Measurements from ENCODE around the gene PDCD1LG2.
"Not testable (repeated sequence)": the region's sequence is repeated elsewhere in the genome, so short reads cannot be mapped to it uniquely, and the experiment has no call there.

The PDCD1LG2 gene

GRCh38 chr9:5569891-5570290, 59.6 kb downstream of the PDCD1LG2 start:
- no peak for DNase-seq

DNA sequence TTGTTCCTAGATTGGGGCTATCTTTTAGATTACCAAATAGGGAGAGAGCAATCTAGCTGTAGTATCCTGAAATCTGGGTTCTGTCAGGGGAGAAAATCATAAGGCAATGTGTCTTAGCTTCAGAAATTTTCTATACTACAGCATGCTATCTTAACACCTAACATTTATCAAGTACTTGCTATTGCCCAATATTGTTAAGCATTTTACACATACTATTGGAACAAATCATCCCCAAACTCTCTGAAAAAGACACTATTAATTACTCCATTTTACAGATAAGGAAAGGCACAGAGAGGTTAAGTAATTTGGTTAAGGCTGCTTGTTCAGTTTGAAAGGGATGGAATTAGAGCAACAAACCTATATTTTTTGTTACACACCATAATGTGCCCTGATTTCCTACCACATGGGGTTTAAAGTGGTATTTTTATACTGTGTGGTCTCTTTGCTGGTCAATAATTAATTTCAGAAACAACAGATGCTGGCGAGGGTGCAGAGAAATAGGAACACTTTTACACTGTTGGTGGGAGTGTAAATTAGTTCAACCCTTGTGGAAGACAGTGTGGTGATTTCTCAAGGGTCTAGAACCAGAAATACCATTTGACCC, 61.4 kb downstream of the PDCD1LG2 start:
- DNase-seq = no peak

GRCh38 chr9:5574097-5574496, 63.8 kb downstream of the PDCD1LG2 start:
- no peak for DNase-seq

DNA sequence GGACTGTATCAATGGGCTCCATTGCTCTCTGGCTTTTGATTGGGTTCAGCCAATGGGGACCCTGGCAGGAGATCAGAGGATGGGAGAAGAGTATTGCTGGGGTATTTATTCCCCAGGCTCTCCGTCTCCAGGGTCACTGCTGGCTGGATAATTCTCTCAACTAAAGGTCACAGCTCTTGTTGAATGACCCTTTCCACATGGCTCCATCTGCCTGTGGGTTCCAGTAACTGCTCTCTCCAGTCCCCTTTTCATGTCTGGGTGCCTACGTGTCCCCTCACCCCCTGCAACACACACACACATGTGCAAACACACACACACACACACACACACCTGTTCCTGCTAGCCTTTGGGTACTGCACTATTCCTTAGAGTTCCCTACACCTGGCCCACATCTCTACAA, 64.7 kb downstream of the PDCD1LG2 start:
- DNase-seq = no peak

DNA sequence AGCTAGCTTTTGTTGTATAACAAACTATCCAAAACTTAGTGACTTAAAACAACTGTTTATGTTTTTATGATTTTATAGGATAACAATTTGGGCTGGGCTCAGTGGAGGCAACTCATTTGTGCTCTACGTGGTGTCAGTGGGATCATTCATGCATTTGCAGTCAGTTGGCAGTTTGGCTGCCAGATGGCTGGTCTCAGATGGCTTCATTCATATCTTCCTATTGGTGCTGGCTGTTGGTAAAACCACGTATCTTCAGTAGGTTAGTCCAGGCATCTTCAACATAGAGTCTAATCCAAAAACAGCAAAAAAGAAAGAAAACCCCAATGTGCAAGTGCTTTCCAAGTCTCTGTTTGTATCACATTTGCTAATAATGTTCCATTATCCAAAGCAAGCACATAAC, 66.9 kb downstream of the PDCD1LG2 start:
- no peak for DNase-seq

GRCh38 chr9:5578018-5578697, 67.8 kb downstream of the PDCD1LG2 start:
- no peak for DNase-seq

GRCh38 chr9:5578698-5579085, 68.4 kb downstream of the PDCD1LG2 start:
- no peak for DNase-seq

GRCh38 chr9:5579881-5580280, 69.5 kb downstream of the PDCD1LG2 start:
- DNase-seq = no peak

- DNase-seq = no peak
These were observed 70.3 kb downstream of the PDCD1LG2 start for GRCh38 chr9:5580650-5581049.

DNA sequence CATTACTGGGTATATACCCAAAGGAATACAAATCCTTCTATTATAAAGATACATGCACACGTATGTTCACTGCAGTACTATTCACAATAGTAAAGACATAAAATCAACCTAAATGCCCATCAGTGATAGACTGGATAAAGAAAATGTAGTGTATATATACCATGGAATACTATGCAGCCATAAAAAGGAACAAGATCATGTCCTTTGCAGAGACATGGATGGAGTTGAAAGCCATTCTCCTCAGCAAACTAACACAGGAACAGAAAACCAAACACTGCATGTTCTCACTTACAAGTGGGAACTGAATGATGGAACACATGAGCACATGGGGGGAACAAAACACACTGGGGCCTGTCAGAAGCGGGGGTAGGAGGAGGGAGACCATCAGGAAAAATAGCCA, 71.4 kb downstream of the PDCD1LG2 start:
- DNase-seq = not testable (repeated sequence)

DNA sequence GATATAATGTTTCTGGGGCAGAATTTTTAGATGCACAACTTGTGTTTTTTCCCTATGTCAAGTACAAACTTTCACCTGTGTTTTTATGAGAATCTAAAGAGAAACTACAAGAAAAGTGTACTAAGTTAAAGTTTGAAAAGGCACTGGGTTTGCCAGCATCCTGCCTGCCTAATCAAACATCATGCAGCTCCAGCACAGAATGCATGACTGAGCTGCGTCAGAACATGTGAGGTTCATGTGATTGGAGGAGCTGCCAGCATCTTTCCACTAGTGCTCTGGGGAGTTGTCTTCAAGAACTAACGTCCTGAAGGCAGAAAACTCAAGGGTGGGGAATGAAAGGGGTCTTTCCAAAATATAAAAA, 72.5 kb downstream of the PDCD1LG2 start:
- DNase-seq = peak; percentile 67

DNA sequence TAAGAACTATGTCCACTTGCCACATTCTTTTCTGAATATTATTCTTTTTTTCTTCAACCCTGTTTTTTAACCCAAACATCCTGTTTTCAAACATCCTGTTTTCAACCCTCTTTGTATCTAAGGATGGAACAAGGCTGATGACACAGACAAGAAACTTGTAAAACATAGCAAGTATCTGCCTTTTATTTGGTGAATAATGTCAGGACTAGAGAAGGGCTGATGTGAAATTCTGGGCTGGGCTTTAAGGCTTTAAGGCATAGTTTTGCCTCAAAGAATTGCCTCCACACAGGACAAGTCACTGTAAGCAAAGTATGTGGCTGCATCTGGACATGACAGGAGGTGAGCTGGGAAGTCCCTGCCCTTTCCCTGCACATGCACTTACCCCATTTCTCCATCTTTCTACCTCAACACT, 76.1 kb downstream of the PDCD1LG2 start:
- no peak for DNase-seq

GRCh38 chr9:5587024-5587423, 76.7 kb downstream of the PDCD1LG2 start:
- DNase-seq = peak; percentile 69

GRCh38 chr9:5592231-5592630, 81.9 kb downstream of the PDCD1LG2 start:
- no peak for DNase-seq

DNA sequence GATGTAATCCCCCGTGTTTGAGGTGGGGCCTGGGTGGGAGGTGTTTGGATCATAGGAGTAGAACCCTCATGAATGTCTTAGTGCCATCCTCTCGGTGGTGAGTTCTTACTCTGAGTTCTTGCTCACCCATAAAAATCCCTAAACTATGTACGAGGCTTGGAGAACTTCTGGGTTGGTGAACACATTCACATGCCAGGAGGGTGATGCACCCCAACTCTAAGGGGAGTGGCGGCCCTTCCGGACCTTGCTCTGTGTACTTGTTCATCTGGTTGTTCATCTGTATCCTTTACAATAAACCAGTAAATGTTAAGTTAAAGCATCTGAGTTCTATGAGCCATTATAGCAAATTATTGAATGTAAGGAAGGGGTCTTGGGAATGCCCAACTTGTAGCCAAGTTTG, 82.6 kb downstream of the PDCD1LG2 start:
- DNase-seq = no peak

DNA sequence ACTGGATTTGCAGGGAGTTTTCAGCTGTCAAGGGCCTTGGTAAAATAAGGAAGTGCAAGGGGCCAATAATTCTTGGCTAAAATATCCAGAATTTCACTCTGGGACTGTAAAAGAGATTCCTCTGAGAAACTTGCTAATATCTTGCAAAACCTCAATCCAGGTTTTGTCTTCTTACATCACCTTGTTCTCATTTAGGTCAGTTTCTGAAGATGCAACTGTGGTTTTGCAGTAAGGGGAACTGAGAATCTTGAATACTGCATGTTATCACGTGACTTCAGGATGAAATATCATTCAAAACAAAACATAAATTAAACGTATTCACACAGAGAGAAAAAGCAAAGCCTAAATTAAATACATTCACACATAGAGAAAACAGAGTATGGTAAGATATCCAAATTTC, 83.6 kb downstream of the PDCD1LG2 start:
- DNase-seq = no peak

DNA sequence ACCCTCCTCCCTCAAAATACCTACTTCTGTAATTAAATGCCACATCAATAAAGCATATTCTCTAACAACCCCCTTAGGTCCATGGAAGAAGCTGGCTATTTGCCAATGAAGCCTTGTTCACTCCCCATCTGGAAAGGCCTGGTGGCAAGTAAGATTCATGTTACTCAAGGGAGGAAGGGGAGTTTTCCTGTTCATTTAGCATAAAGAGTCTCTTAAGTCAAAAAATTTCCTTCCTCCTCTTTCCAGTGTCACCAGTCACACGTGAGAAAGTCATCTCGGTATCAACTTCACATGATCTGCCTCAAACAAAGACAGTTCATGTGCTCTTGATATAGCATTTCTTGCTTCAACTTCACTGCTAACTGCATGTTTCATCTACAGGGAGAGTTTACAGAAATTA, 85.8 kb downstream of the PDCD1LG2 start:
- DNase-seq = no peak

DNA sequence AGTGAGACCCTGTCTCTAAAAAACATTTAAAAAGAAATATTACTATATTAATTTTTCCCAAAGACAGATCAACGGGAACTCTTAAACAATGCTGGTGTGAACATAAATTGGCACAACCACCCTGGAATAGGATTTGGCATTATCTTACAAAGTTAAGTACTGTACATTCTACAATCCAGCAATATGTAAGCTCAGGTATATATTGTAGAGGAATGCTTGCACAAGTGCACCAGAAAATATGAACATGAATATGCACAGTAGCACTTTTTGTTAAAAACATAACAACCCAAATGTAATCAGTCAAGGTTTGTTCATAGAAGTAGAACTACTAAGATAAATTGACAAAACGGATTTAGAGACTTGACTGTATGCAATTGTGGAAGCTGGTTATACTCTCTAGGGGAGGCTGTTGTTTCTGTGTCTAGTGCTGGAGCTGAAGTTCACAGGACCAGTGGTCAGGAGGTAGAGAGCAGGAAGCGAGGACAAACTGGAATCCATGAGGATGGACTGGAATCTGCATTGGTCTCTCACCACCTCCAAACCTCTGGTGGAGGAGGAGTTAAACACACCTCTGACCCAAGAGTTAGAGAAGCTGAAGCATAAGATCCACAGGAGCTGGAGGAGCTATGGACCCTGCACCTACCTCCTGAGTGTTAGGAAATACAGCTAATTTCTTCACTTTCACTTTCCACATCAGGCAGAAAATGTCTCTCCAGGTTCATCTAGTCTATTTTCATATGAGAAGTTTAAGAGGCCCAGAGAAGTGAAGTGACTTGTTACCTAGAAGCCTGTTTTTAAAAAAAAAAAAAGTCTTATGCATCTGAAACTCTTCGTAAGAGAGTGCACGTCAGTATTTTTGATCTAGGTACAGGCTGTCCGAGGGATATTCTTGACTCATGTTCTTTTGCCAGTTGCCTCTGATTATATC, 98.2 kb downstream of the PDCD1LG2 start:
- no peak for DNase-seq

- no peak for DNase-seq
These were observed 98.9 kb downstream of the PDCD1LG2 start for GRCh38 chr9:5609226-5609596.

DNA sequence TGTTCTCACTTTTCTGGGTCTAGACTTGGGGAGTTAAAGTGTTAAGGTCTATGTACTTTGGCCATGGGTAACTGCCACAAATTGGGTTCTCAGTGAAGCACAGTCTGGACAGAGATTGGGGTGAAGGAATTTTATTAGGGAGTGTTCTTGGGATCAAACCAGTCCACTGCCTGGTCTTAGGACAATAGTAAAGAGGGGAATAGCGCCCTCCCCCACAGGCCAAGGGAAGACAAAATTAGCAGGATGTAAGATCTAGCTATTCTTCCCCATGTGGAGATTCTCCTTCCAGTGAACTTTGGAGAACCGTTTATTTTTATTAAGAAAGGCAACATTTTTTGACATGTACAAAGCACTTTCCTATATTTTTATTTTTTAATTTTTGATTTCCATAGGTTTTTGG, 100.2 kb downstream of the PDCD1LG2 start:
- no peak for DNase-seq

DNA sequence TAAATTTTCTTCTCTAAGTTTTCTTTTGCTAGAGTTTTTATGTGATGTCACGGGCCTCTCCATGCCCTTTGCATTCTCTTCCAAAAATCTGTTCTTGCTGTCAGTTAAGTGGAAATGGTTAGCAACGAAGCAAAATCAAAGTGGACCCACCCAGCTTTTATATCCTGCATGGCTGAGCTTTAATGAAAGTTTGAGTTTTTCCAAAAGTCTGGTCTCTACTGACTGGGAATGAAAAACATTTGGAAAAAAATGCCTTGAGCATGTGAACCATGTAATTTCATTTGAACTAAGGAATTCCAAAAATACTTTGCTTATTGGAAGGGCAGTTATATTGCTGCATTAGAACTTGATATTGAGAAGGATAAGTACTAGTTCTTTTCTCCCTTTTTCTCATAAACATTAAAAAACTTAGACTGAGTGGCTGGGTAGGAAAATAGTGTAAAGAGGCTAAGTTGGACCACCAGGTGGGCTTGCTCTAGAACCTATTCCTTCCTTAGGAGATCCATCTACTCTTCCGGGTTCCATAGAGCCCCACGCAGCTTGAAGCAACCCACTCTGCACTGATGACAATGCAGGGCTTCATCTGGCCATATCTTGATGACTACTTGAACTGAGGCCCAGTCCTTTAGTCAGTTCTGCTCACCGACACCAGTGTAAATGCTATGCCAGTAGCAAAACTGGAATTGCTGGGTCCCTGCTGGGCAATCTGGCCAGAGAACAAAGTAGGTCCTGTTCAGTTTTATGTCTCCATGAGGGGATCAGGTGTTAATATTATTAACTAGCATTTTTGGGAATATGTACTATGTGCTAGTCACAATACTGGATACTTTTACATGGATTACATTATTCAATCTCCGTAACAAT, 101.2 kb downstream of the PDCD1LG2 start:
- DNase-seq = no peak

- no peak for DNase-seq
These were observed 101.8 kb downstream of the PDCD1LG2 start for GRCh38 chr9:5612185-5612530.

GRCh38 chr9:5614192-5614591, 103.9 kb downstream of the PDCD1LG2 start:
- no peak for DNase-seq
